GM18951 (cell line): ENCODE measurements around the gene HES4.
A peak's percentile ranks its signal among the peaks of the same experiment; 100 is the strongest.

Experiments used
- POLR2A ChIP-seq: IDR thresholded peaks from 4 replicates; pipeline ENCODE4 v1.6.1; 2011; ENCODE audit warnings: mild to moderate bottlenecking; ENCODE audit not compliant: insufficient read length, insufficient read depth; ENCODE audit errors: extremely low read depth
- in situ Hi-C: fragments of 300-500 bp; cut with MboI; formaldehyde crosslinking; loops from one replicate; pipeline ENCODE4 v1.12.0; 2022; ENCODE audit warnings: low sequenced_read_pairs, mixed read lengths, inconsistent platforms; ENCODE audit not compliant: unreplicated experiment

Gene HES4

GRCh38 chr1:972726-973458 is 27.0 kb downstream of the HES4 start:
- TF ChIP-seq POLR2A: no peak
- in situ Hi-C loops: loop anchor here (5.0 kb wide), 1 partner anchor 34 kb away; no protein-coding TSS in a partner anchor

DNA sequence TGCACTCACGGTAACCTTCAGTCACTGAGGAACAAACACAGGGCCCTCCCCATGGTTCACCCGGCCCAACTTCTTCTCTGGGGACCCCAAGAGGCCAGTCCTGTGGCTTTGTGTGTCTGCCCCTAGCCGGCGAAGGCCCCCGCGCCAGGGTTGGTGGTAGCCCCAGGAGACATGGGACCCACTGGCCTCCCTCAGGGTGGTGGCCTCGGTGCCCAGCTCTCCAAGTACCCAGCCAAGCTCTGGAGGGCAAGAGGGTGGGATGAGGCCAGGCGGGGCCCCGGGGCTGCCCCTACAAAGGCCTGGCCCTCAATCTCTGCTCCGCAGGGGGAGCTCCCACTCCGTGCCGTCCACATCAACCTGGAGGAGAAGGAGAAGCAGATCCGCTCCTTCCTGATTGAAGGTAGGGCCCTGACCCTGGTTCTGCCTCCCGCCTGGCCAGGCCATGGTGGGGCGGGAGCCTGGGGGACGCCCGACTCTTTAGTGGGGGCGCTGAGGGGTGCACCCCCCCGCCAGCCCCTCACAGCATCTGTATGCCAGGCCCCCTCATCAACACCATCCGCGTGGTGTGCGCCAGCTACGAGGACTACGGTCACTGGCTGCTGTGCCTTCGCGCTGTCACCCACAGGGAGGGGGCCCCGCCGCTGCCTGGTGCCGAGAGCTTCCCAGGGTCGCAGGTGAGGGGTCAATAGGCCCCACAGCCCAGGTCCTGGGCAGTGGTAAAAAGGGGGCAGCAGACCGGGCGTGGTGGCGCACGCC is 28.0 kb downstream of the HES4 start:
- no peak for TF ChIP-seq POLR2A
- in situ Hi-C loops: loop anchor here (5.0 kb wide), 1 partner anchor 35 kb away; no protein-coding TSS in a partner anchor

GRCh38 chr1:970973-971730 is 28.7 kb downstream of the HES4 start:
- in situ Hi-C loops: loop anchor here (5.0 kb wide), 1 partner anchor 36 kb away; no protein-coding TSS in a partner anchor
- no peak for TF ChIP-seq POLR2A

DNA sequence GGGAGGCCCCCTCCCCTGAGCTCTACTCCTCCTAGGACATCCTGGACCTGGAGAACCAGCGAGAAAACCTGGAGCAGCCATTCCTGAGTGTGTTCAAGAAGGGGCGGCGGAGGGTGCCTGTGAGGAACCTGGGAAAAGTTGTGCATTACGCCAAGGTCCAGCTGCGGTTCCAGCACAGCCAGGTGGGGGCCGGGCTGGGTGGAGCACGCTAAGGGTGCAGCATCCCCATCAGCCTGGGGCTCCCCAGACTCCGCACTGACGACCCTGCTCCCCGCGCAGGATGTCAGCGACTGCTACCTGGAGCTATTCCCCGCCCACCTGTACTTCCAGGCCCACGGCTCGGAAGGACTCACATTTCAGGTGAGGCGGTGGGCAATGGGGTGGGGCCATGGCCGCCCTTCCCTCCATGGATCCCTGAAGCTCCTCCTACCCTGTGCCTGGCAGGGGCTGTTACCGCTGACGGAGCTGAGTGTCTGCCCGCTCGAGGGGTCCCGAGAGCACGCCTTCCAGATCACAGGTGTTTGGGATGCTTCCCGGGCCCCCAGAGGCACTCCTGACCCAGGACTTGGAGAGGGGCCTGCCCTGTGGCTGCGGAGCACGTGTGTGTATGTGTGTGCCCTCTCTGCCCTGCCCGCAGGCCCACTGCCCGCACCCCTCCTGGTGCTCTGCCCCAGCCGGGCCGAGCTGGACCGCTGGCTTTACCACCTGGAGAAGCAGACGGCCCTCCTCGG is 29.5 kb downstream of the HES4 start:
- TF ChIP-seq POLR2A: no peak
- in situ Hi-C loops: loop anchor here (5.0 kb wide), 1 partner anchor 37 kb away; no protein-coding TSS in a partner anchor

DNA sequence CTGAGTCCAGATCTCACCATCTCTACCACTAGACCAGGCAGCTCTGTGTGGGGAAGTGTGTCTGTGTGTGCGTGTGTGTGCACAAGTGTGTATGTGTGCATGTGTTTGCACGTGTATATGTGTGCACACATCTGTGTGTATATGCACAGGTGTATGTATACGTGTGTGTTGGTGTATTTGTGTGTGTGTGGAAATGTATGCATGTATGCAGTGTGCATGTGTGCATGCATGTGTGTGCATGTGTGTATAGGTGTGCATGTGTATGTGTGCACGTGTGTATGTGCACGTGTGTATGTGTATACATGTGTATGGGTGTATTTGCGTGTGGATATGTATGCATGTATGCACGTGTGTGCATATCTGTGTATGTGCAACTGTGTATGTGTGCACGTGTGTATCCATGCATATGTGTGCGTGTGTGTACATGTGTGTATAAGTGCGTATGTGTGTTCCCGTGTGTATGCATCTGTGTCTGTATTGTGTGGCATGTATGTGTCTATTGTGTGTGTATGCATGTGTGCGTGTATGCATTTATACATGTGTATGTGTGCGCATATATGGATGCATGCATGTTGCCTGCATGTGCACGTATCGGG is 30.5 kb downstream of the HES4 start:
- TF ChIP-seq POLR2A: no peak
- in situ Hi-C loops: no loop called here

DNA sequence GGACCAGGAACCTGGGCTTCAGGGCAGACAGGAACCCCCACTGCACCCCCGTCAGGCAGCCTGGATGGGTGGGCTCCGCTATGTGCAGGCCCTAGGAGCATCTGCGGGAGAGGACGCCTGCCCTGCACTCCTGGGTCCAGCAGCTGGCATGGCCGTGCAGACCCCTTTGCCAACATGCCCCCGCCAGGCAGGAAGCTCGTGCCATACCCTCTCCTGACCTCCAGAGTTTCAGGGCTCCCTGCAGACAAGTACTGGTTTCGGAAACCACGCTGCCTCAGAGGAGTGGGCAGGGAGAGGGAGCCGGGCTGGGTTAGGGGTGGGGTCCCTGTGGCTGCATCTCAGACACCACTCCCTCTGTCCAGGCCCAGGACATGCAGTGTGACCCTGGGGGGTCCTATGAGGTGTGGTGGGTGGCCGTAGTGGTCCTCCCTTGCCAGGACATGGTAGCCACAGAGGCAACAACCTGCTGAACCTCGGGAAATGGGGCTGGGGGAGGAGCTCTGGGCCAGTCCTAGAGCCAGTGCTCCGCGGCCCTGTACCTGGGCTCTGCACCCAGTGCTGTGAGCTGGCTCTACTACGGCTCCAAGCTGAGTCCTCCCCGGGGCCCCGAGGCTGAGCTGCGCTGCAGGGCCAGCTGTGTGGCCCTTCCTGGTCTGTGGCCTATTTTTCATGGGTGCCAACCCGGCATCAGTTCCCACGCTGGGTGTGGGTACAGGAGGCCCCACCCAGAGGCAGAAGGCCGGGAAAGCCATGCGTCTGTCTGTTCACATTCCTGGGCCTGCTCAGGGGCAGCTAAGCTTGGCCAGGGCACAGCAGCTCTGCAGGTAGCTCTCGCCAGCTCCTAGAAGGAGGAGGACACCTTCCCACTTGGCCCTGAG is 32.2 kb downstream of the HES4 start:
- in situ Hi-C loops: no loop called here
- TF ChIP-seq POLR2A: no peak

DNA sequence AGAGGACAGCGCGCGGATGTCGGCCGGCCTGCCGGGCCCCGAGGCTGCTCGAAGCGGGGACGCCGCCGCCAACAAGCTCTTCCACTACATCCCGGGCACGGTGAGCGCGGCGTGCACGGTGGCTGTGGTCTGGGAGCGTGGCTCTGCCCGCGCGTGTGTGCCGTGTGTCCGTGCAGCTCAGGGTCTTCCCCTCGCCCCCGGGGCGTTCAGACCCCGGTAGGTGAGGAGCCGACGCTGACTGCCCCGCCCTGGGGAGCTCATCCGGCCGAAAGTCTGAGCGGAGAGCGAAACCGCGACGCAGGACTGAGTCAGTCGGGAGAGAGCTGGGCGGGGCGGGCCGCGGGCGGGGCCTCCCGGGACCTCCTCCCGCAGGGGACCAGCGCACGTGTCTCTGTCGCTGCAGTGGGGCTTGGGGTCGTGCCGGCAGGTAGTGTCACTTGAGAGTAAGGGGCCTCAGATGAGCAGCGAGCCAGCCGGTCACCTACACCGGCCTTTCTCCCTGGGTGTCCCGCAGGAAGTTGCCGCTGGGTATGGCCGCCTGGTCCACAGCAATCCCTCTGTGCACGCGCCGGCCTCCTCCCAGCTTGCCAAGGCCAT is 33.1 kb downstream of the HES4 start:
- in situ Hi-C loops: no loop called here
- peak; percentile 63 for TF ChIP-seq POLR2A

DNA sequence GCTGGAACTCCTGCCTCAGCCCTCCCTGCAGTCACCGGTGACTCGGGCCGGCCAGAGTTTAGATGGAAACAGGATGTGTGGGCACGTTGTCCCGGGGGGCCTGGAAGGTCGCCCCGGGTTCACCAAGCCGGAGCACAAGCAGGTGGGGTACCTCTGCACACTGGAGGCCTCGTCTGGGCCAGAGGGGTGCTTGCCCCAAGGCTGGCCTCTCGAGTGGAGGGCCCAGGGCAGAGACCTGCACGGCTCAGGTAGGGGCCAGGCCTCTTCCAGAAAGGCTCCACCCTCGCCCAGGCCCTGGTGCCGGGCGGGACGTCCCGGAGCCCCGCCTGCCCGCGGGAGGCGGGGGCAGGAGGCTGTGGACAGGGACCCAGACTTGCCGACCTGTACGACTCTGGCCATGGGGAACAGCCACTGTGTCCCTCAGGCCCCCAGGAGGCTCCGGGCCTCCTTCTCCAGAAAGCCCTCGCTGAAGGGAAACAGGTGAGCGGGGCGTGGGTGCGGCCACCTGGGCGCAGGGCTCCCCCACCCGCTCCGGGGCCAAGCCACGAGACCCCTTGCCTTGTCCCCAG is 33.7 kb downstream of the HES4 start, which contains the start of gene PLEKHN1:
TSS of gene PLEKHN1 (plus strand) at position 348 of the 569 bp plus-strand sequence. CDS start at position 398, 50 bp downstream.
- no peak for TF ChIP-seq POLR2A
- in situ Hi-C loops: no loop called here

- in situ Hi-C loops: no loop called here
- no peak for TF ChIP-seq POLR2A
These were observed 34.3 kb downstream of the HES4 start for GRCh38 chr1:965526-966134.

DNA sequence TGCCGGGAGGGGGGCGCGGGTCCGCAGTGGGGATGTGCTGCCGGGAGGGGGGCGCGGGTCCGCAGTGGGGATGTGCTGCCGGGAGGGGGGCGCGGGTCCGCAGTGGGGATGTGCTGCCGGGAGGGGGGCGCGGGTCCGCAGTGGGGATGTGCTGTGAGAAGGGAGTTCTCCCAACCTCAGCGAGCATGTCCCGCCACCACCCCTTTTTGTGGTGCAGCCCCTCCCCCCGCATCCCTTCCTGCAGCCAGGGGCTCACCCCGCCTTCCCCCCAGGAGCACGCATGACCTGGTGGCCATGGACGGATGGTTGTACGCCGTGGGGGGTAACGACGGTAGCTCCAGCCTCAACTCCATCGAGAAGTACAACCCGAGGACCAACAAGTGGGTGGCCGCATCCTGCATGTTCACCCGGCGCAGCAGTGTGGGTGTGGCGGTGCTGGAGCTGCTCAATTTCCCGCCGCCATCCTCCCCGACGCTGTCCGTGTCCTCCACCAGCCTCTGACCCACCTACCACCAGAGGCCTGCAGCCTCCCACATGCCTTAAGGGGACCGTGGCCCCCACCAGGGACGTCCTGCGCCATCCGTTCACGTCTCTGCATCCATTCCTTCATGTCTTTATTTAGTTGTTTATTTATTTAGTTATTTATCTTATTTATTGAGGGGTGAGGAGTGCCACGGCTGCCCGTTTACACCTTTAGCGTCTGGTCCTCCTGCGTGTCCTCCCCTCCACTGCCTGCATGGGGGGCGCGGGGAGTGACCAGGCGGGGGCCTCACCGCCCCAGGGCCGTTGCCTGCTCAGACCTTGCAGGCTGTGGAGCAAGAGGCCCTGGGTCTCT is 35.0 kb downstream of the HES4 start:
- no peak for TF ChIP-seq POLR2A
- in situ Hi-C loops: no loop called here
